ENCODE results near the gene ATOH8.

The ATOH8 gene

DNA sequence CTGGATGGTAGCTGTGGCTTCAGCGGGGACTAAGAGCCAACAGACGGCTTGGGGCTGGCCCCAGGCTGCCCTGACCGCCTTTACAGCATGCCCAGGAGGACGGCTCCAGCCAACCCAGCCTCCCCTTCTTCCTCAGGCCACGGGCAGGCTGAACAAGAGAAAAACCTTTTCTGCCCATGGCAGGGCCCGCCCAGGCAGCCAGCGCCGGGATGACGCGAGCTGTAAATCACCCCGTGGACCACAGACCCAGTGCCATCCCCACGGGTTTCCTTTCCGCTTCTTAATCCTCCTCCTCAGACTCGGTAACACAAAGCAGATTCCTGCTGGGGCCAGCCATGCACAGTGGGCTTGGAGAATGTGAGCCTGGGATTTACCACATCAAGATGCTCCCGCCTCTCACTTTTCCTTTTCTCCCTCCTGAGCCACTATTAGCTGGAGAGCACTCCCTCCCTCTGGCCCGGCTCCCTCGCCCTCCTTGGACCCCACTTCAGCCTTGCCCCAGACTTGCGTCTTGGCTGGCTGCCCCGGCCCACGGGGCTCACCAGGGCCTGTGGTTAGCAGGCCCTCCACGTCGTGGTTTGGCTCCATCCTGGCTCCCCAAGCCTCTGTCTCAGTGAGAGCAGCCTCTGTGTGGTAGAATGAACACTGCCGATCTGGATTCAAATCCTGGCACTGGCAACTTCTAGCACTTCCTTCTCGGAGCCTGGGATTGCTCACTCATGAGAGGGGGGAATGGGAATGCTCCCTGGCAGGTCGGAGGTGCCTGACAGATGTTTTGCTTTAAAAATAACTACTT is 31.4 kb downstream of the ATOH8 start:
- Histone ChIP-seq H3K9ac (ENCODE audit: insufficient read length) (no peak overlapping the region), H3K4me3 (no peak overlapping the region), H3K27ac (no peak overlapping the region), H3K36me3 (ENCODE audit: insufficient read depth, low read length) (no peaks in the 10 kb centered on the region), H3K9me3 (ENCODE audit: low read depth, low read length) (no peaks in the 10 kb centered on the region)
- TF ChIP-seq POLR2AphosphoS5 (IDR thresholded peaks at IDR 0.05; ENCODE audit: borderline replicate concordance, low read depth, low read length) (no peak), EZH2 (IDR thresholded peaks at IDR 0.05) (no peak), FOXP2 (optimal IDR thresholded peaks at IDR 0.05; ENCODE audit: control extremely low read depth, extremely low read length, insufficient read depth) (no peak)
- DNase-seq (ENCODE audit: low read depth, low spot score) = no peak

- TF ChIP-seq EZH2 (IDR thresholded peaks at IDR 0.05) (no peak), POLR2AphosphoS5 (IDR thresholded peaks at IDR 0.05; ENCODE audit: borderline replicate concordance, low read depth, low read length) (no peak), FOXP2 (optimal IDR thresholded peaks at IDR 0.05; ENCODE audit: control extremely low read depth, extremely low read length, insufficient read depth) (no peak)
- no peak overlapping the region for H3K27ac ChIP-seq
Measured at GRCh38 chr2:85785871-85786270, 32.1 kb downstream of the ATOH8 start.

GRCh38 chr2:85786444-85786843 is 32.7 kb downstream of the ATOH8 start:
- Histone ChIP-seq H3K4me3 (no peak overlapping the region), H3K27ac (no peak overlapping the region), H3K9me3 (ENCODE audit: low read depth, low read length) (no peaks in the 10 kb centered on the region), H3K9ac (ENCODE audit: insufficient read length) (no peak overlapping the region), H3K36me3 (ENCODE audit: insufficient read depth, low read length) (no peaks in the 10 kb centered on the region)
- no peak for DNase-seq (ENCODE audit: low read depth, low spot score)
- TF ChIP-seq FOXP2 (optimal IDR thresholded peaks at IDR 0.05; ENCODE audit: control extremely low read depth, extremely low read length, insufficient read depth) (no peak), POLR2AphosphoS5 (IDR thresholded peaks at IDR 0.05; ENCODE audit: borderline replicate concordance, low read depth, low read length) (no peak), EZH2 (IDR thresholded peaks at IDR 0.05) (no peak)

More at GRCh38 chr2:85785871-85786270, 32.1 kb downstream of the ATOH8 start:
- Histone ChIP-seq H3K4me3 (no peak overlapping the region), H3K9me3 (ENCODE audit: low read depth, low read length) (no peaks in the 10 kb centered on the region), H3K36me3 (ENCODE audit: insufficient read depth, low read length) (no peaks in the 10 kb centered on the region), H3K9ac (ENCODE audit: insufficient read length) (no peak overlapping the region)
- no peak for DNase-seq (ENCODE audit: low read depth, low spot score)

DNA sequence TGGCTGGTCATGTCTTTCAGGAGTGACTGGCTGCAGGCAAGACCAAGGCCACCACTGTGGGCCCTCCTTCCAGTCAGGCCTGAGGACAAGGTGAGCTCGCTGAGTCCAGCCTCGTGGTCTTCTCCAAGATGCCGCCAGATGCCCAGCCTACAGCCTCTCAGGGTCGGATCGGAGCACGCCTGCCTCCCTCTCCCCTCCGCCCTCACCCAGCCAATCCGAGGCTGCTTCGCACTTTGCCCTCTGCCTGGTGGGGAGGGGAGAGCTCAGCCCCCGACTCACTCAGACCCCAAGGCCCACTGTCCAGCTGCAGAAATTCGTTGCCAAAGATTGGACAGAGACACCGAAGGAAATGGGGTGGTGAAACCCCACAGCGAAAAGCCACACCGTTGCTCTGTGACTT is 33.1 kb downstream of the ATOH8 start:
- Histone ChIP-seq H3K4me3 (no peak overlapping the region), H3K9ac (ENCODE audit: insufficient read length) (no peak overlapping the region), H3K9me3 (ENCODE audit: low read depth, low read length) (no peaks in the 10 kb centered on the region), H3K36me3 (ENCODE audit: insufficient read depth, low read length) (no peaks in the 10 kb centered on the region), H3K27ac (no peak overlapping the region)
- no peak for DNase-seq (ENCODE audit: low read depth, low spot score)
- TF ChIP-seq POLR2AphosphoS5 (IDR thresholded peaks at IDR 0.05; ENCODE audit: borderline replicate concordance, low read depth, low read length) (no peak), FOXP2 (optimal IDR thresholded peaks at IDR 0.05; ENCODE audit: control extremely low read depth, extremely low read length, insufficient read depth) (no peak), EZH2 (IDR thresholded peaks at IDR 0.05) (no peak)

GRCh38 chr2:85787282-85787980 is 33.6 kb downstream of the ATOH8 start:
- Histone ChIP-seq H3K4me3 (no peak overlapping the region), H3K36me3 (ENCODE audit: insufficient read depth, low read length) (no peaks in the 10 kb centered on the region), H3K9me3 (ENCODE audit: low read depth, low read length) (no peaks in the 10 kb centered on the region), H3K27ac (no peak overlapping the region), H3K9ac (ENCODE audit: insufficient read length) (no peak overlapping the region)
- no peak for DNase-seq (ENCODE audit: low read depth, low spot score)
- TF ChIP-seq EZH2 (IDR thresholded peaks at IDR 0.05) (no peak), POLR2AphosphoS5 (IDR thresholded peaks at IDR 0.05; ENCODE audit: borderline replicate concordance, low read depth, low read length) (no peak), FOXP2 (optimal IDR thresholded peaks at IDR 0.05; ENCODE audit: control extremely low read depth, extremely low read length, insufficient read depth) (no peak)

DNA sequence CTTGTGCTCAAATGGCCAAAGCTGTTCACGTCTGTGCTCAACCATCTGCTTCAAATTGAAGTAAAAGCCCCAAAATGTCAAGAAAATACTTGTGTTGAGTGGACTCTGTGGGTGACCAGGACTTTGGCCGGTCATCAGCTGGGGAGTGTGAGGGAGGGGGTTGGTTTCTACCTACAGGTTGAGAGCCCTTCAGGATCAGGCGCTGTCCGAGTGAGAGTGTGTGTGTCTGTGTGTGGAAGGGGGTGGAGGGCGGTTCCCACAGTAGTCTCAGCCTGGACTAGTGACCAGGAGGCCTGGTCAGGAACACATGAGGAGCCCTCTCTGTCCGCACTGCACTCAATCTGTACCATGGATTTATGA is 34.2 kb downstream of the ATOH8 start:
- no peak overlapping the region for H3K9ac ChIP-seq (ENCODE audit: insufficient read length)
- H3K4me3 ChIP-seq = no peak overlapping the region
- TF ChIP-seq FOXP2 (optimal IDR thresholded peaks at IDR 0.05; ENCODE audit: control extremely low read depth, extremely low read length, insufficient read depth) (no peak), EZH2 (IDR thresholded peaks at IDR 0.05) (no peak), POLR2AphosphoS5 (IDR thresholded peaks at IDR 0.05; ENCODE audit: borderline replicate concordance, low read depth, low read length) (no peak)

GRCh38 chr2:85788603-85789002 is 34.8 kb downstream of the ATOH8 start:
- Histone ChIP-seq H3K9ac (ENCODE audit: insufficient read length) (no peak overlapping the region), H3K9me3 (ENCODE audit: low read depth, low read length) (no peaks in the 10 kb centered on the region), H3K36me3 (ENCODE audit: insufficient read depth, low read length) (no peaks in the 10 kb centered on the region), H3K4me3 (no peak overlapping the region), H3K27ac (no peak overlapping the region)
- DNase-seq (ENCODE audit: low read depth, low spot score) = no peak
- TF ChIP-seq POLR2AphosphoS5 (IDR thresholded peaks at IDR 0.05; ENCODE audit: borderline replicate concordance, low read depth, low read length) = no peak
- TF ChIP-seq FOXP2 (optimal IDR thresholded peaks at IDR 0.05; ENCODE audit: control extremely low read depth, extremely low read length, insufficient read depth) = no peak
- TF ChIP-seq EZH2 (IDR thresholded peaks at IDR 0.05) = no peak

More for the DNA sequence above, 34.2 kb downstream of the ATOH8 start:
- Histone ChIP-seq H3K9me3 (ENCODE audit: low read depth, low read length) (no peaks in the 10 kb centered on the region), H3K36me3 (ENCODE audit: insufficient read depth, low read length) (no peaks in the 10 kb centered on the region), H3K27ac (no peak overlapping the region)
- no peak for DNase-seq (ENCODE audit: low read depth, low spot score)

DNA sequence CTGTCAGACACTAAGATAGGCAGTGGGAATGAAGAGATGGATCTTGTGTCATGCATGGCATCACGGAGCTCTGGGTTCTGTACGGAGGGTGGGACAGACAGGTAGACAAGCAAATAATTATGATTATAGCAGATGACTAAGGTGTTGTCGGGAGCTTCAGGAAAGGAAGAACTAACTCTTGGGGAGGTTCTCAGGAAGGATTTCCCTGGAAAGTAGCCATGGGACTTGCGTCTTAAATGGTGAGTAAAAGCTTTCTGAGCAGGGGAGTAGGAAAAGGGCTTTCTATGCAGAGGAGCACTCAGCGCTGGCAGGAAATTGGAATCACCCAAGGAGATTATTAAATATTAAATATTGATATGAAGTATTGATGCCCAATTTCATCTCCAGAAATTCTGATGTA is 35.5 kb downstream of the ATOH8 start:
- no peak for DNase-seq (ENCODE audit: low read depth, low spot score)
- H3K9me3 ChIP-seq (ENCODE audit: low read depth, low read length) = no peaks in the 10 kb centered on the region
- no peaks in the 10 kb centered on the region for H3K36me3 ChIP-seq (ENCODE audit: insufficient read depth, low read length)
- TF ChIP-seq EZH2 (IDR thresholded peaks at IDR 0.05) (no peak), POLR2AphosphoS5 (IDR thresholded peaks at IDR 0.05; ENCODE audit: borderline replicate concordance, low read depth, low read length) (no peak), FOXP2 (optimal IDR thresholded peaks at IDR 0.05; ENCODE audit: control extremely low read depth, extremely low read length, insufficient read depth) (no peak)
- H3K27ac ChIP-seq = no peak overlapping the region
- H3K9ac ChIP-seq (ENCODE audit: insufficient read length) = no peak overlapping the region
- H3K4me3 ChIP-seq = no peak overlapping the region

Measured in SK-N-MC (cell line).